ENCODE results near the gene ZNF444. TPM values are rescaled to one million over a fixed set of nuclear protein-coding genes. Genes with fewer than 3 reads are reported as not detected.

Gene ZNF444
- total and polyA plus RNA-seq, 2 donors (not counting 1 experiment from before 2014, with no cell fraction given): 24.1 to 37.7 TPM

DNA sequence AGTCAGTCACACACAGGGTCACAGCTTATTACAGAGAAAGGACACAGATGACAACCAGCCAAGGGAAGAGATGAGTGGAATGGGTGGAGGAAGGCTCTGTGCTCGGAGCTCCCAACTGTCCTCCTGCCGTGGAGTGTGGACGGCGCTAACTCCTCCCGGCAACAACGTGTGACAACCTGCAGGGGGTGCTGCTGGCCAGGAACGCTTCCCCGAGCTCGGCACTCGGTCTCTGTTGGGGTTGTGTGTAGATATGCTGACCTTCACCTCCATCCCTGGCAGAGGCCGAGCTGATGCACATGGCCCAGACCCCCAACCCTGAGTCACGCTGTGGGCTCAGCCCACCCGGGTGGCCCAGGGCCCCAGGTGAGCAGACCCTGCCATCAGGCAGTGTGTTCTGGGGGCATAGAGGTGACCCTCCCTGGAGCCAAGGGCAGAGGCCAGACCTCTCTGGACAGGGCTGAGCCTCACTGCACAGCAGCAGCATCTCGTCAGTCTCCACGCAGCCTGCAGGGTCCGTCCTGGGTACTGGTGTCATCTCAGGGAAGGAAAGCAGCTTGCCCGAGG, 14.1 kb downstream of the ZNF444 start:
- no peak for ATAC-seq (ENCODE audit: low read depth)
- Histone ChIP-seq H4K20me1 (ENCODE audit: control insufficient read depth, insufficient read depth, low read length, poor library complexity, severe bottlenecking) (peaks cover 17% of the 10 kb centered on the region), H3K4me3 (ENCODE audit: control extremely low read depth in 1 of 5, extremely low read depth in 1 of 5, insufficient read depth in 1 of 5, low read depth in 2 of 5, low read length in 4 of 5) (no peak overlapping the region), H3K4me2 (replicated peaks; ENCODE audit: low read depth, low read length, poor library complexity, severe bottlenecking) (no peak overlapping the region), H3K27me3 (replicated peaks in 1 of 4; ENCODE audit: control extremely low read depth in 1 of 4, control insufficient read depth in 3 of 4, insufficient read depth in 4 of 4, low read length in 3 of 4) (no peaks in the 10 kb centered on the region), H3K9me3 (ENCODE audit: control extremely low read depth in 1 of 3, control insufficient read depth in 2 of 3, insufficient read depth in 1 of 3, low read length in 2 of 3) (no peaks in the 10 kb centered on the region), H3K79me2 (ENCODE audit: control insufficient read depth, insufficient read depth, low read length) (peaks cover 4% of the 10 kb centered on the region), H3K4me1 (ENCODE audit: control insufficient read depth in 2 of 2, insufficient read depth in 2 of 2, low read length in 2 of 2) (no peaks in the 10 kb centered on the region), H3K9ac (ENCODE audit: low read length) (no peak overlapping the region), H3K36me3 (replicated peaks in 1 of 2; ENCODE audit: control extremely low read depth in 1 of 2, control insufficient read depth in 1 of 2, extremely low read depth in 1 of 2, insufficient read depth in 2 of 2, low read length in 1 of 2) (peaks cover 0 to 26% of the 10 kb centered on the region in 2 experiments), H2AFZ (ENCODE audit: insufficient read depth, low read depth, low read length, poor library complexity, severe bottlenecking) (no peak overlapping the region), H3K27ac (ENCODE audit: low read length in 2 of 2) (no peak overlapping the region)
- Mint-ChIP-seq H3K4me1 (no peaks in the 10 kb centered on the region), H3K27ac (no peak overlapping the region), H3K9me3 (ENCODE audit: insufficient read depth) (no peaks in the 10 kb centered on the region), H3K27me3 (no peaks in the 10 kb centered on the region), H3K4me3 (no peak overlapping the region)
- no peak for TF ChIP-seq EZH2 (IDR thresholded peaks at IDR 0.05; ENCODE audit: borderline replicate concordance, insufficient read depth, low read depth, low read length, poor library complexity, severe bottlenecking)
- TF ChIP-seq CTCF (IDR thresholded peaks at IDR 0.05): no peak
- 93% methylated on average over 16 of the region's 17 CpGs for WGBS (ENCODE audit: insufficient coverage)
- POLR2A ChIA-PET: interaction anchor here (0.5 kb wide), 1 partner anchor 25 kb away, joined by 11 read pairs; no protein-coding TSS in a partner anchor
- intact Hi-C loops (cut with micrococcal nuclease): no loop called here
- no peak for DNase-seq
- CTCF ChIA-PET: interaction anchor here (0.7 to 1.3 kb wide), 5 partner anchors 17 to 98 kb away, joined by 3 to 6 read pairs (median 4); no protein-coding TSS in a partner anchor

GRCh38 chr19:56156768-56157167, 15.7 kb downstream of the ZNF444 start:
- Histone ChIP-seq H3K27me3 (replicated peaks in 1 of 4; ENCODE audit: control extremely low read depth in 1 of 4, control insufficient read depth in 3 of 4, insufficient read depth in 4 of 4, low read length in 3 of 4) (no peaks in the 10 kb centered on the region), H3K36me3 (replicated peaks in 1 of 2; ENCODE audit: control extremely low read depth in 1 of 2, control insufficient read depth in 1 of 2, extremely low read depth in 1 of 2, insufficient read depth in 2 of 2, low read length in 1 of 2) (peaks cover 0 to 31% of the 10 kb centered on the region in 2 experiments), H3K27ac (ENCODE audit: low read length in 2 of 2) (no peak overlapping the region), H4K20me1 (ENCODE audit: control insufficient read depth, insufficient read depth, low read length, poor library complexity, severe bottlenecking) (peaks cover 17% of the 10 kb centered on the region), H2AFZ (ENCODE audit: insufficient read depth, low read depth, low read length, poor library complexity, severe bottlenecking) (no peak overlapping the region), H3K79me2 (ENCODE audit: control insufficient read depth, insufficient read depth, low read length) (no peaks in the 10 kb centered on the region), H3K4me1 (ENCODE audit: control insufficient read depth in 2 of 2, insufficient read depth in 2 of 2, low read length in 2 of 2) (no peaks in the 10 kb centered on the region), H3K4me3 (ENCODE audit: control extremely low read depth in 1 of 5, extremely low read depth in 1 of 5, insufficient read depth in 1 of 5, low read depth in 2 of 5, low read length in 4 of 5) (no peak overlapping the region), H3K9me3 (ENCODE audit: control extremely low read depth in 1 of 3, control insufficient read depth in 2 of 3, insufficient read depth in 1 of 3, low read length in 2 of 3) (no peaks in the 10 kb centered on the region), H3K9ac (ENCODE audit: low read length) (no peak overlapping the region), H3K4me2 (replicated peaks; ENCODE audit: low read depth, low read length, poor library complexity, severe bottlenecking) (no peak overlapping the region)
- ATAC-seq (ENCODE audit: low read depth): no peak
- TF ChIP-seq CTCF (IDR thresholded peaks at IDR 0.05): no peak
- no peak for TF ChIP-seq EZH2 (IDR thresholded peaks at IDR 0.05; ENCODE audit: borderline replicate concordance, insufficient read depth, low read depth, low read length, poor library complexity, severe bottlenecking)
- ChIA-PET POLR2A (no interaction called here), CTCF (interaction anchor here (1.5 kb wide), 1 partner anchor 76 kb away, joined by 5 read pairs; no protein-coding TSS in a partner anchor)
- no peaks in the 10 kb centered on the region for H3K27me3 Mint-ChIP-seq
- intact Hi-C loops (cut with micrococcal nuclease): no loop called here
- 98% methylated on average over 11 of the region's 11 CpGs for WGBS (ENCODE audit: insufficient coverage)
- no peak overlapping the region for H3K4me3 Mint-ChIP-seq
- DNase-seq: no peak
- H3K4me1 Mint-ChIP-seq: no peaks in the 10 kb centered on the region
- H3K27ac Mint-ChIP-seq: no peak overlapping the region
- no peaks in the 10 kb centered on the region for H3K9me3 Mint-ChIP-seq (ENCODE audit: insufficient read depth)
